ENCODE measurements around the gene ZBTB16. TPM values are rescaled to one million over a fixed set of nuclear protein-coding genes. Genes with fewer than 3 reads are reported as not detected.

Gene ZBTB16
- total and polyA plus RNA-seq, 12 donors: 7.9 to 119 (median 53.2) TPM

DNA sequence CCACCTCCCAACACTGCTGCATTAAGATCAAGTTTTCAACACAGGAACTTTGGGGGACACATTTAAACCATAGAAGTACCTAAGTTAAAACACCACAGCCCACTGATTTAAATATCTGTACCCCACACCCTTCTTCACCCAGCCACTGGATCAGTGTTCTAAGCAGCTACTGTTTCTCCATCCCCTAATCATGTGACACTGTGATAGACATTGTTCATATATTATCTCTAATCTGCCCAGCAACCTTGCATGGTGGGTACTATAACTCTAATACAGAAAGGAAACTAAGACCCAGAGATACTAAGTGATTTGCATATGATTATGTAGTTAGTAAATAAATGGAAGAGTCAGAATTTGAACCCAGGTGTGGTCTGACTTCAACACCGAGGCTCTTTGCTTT lies 166.2 kb downstream of the ZBTB16 start:
- 90 to 100% (median 95%) methylated on average over 1 of the region's 1 CpG for WGBS, 4 donors
- H3K9me3 ChIP-seq (replicated peaks in 1 of 3): no peaks in the 10 kb centered on the region
- H3K27me3 ChIP-seq: no peaks in the 10 kb centered on the region
- TF ChIP-seq, protein P1, sequence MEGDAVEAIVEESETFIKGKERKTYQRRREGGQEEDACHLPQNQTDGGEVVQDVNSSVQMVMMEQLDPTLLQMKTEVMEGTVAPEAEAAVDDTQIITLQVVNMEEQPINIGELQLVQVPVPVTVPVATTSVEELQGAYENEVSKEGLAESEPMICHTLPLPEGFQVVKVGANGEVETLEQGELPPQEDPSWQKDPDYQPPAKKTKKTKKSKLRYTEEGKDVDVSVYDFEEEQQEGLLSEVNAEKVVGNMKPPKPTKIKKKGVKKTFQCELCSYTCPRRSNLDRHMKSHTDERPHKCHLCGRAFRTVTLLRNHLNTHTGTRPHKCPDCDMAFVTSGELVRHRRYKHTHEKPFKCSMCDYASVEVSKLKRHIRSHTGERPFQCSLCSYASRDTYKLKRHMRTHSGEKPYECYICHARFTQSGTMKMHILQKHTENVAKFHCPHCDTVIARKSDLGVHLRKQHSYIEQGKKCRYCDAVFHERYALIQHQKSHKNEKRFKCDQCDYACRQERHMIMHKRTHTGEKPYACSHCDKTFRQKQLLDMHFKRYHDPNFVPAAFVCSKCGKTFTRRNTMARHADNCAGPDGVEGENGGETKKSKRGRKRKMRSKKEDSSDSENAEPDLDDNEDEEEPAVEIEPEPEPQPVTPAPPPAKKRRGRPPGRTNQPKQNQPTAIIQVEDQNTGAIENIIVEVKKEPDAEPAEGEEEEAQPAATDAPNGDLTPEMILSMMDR (IDR thresholded peaks at IDR 0.05): no peak
- no peak for TF ChIP-seq POLR2A (IDR thresholded peaks at IDR 0.05)
- no peak overlapping the region for H3K4me3 ChIP-seq
- no peak for DNase-seq
- no peak overlapping the region for H3K27ac ChIP-seq
- H3K36me3 ChIP-seq (replicated peaks in 1 of 2): peaks cover 0 to 8% of the 10 kb centered on the region in 2 donors
- H3K4me1 ChIP-seq (replicated peaks in 1 of 2): peaks cover 4 to 27% of the 10 kb centered on the region in 2 donors
- intact Hi-C loops (cut with DNase I): no loop called here

DNA sequence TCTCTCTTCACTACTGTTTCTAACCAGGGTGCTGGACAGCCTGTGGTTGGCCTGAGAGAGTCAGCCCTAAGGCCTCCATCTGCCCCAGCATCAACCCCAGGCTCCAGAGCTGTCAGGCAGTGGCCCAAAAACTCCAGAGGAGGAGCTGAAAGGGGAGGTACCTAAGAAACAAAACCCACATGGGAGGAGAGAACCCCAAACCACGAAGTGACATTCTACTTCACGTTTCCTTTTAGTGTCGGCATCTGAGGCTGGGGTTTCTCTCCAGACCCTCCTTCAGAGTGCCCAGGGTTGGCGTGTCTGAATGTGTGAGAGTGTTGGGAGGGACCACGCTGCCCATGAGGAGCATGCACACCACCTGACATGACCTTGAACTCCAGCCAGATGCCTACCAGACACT lies 166.8 kb downstream of the ZBTB16 start:
- 56 to 74% (median 64%) methylated on average over 5 of the region's 5 CpGs for WGBS, 4 donors
- TF ChIP-seq, protein P1 (IDR thresholded peaks at IDR 0.05): no peak
- TF ChIP-seq POLR2A (IDR thresholded peaks at IDR 0.05): no peak
- Histone ChIP-seq H3K36me3 (replicated peaks in 1 of 2) (peaks cover 0 to 8% of the 10 kb centered on the region in 2 donors), H3K4me3 (no peak overlapping the region), H3K9me3 (replicated peaks in 1 of 3) (no peaks in the 10 kb centered on the region), H3K4me1 (replicated peaks in 1 of 2) (peaks cover 4 to 27% of the 10 kb centered on the region in 2 donors), H3K27me3 (no peaks in the 10 kb centered on the region), H3K27ac (no peak overlapping the region)
- intact Hi-C loops (cut with DNase I): no loop called here
- no peak for DNase-seq

DNA sequence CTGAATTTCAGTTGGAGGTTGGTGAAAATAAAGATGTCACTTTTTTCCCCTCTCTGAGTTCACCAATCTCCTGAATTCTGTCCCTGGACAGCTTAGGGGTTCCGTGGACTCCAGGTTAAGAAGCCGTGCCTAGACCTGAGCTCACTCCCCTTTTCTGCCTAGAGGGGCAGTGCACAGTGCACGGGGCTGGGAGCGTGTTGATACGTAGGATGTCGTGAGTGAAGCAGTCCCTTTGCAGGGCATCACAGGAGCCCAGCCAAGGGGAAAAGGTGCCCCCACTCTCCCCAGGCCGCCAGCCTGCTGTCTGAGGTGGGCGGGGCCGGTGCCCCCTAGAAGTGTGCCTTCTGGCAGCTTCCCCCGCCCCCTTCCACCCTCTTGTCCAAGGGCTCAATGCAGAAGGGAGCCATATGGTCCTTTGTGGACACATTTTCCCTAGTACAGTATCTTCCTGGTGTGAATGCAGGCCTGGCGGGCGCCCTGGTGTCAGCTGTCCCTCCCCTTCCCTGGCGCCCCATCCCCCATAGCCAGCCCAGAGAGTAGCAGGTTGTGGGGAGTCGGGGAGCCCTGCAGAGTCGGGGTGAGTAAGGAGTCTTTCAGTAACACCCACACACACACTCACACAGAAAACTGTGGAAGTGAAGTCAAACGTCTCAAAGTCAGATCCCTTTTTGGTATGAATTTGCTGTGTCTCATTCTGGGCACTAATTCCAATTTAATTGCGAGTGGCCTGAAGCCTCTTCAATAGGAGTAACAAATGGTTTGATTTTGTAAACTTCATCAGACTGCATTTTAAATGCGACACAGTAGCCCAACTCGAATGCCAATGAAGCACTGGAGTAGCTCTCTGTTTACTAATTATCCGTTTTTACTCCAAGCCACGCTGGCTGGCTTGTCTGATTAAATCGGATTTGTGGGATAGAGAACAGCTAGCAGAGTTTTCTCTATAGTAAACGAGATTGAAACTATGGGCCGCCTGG lies 169.2 kb downstream of the ZBTB16 start:
- Histone ChIP-seq H3K36me3 (replicated peaks in 1 of 2) (no peaks in the 10 kb centered on the region), H3K4me3 (no peak overlapping the region), H3K4me1 (replicated peaks in 1 of 2) (peaks cover 4 to 27% of the 10 kb centered on the region in 2 donors), H3K27me3 (no peaks in the 10 kb centered on the region), H3K27ac (peak overlapping the region in 1 of 5 donors; percentile 3), H3K9me3 (replicated peaks in 1 of 3) (no peaks in the 10 kb centered on the region)
- WGBS, 4 donors: 75 to 82% (median 78%) methylated on average over 19 to 24 of the region's 24 CpGs
- intact Hi-C loops (cut with DNase I): no loop called here
- DNase-seq: no peak
- TF ChIP-seq, protein P1 (IDR thresholded peaks at IDR 0.05): no peak
- no peak for TF ChIP-seq POLR2A (IDR thresholded peaks at IDR 0.05)

DNA sequence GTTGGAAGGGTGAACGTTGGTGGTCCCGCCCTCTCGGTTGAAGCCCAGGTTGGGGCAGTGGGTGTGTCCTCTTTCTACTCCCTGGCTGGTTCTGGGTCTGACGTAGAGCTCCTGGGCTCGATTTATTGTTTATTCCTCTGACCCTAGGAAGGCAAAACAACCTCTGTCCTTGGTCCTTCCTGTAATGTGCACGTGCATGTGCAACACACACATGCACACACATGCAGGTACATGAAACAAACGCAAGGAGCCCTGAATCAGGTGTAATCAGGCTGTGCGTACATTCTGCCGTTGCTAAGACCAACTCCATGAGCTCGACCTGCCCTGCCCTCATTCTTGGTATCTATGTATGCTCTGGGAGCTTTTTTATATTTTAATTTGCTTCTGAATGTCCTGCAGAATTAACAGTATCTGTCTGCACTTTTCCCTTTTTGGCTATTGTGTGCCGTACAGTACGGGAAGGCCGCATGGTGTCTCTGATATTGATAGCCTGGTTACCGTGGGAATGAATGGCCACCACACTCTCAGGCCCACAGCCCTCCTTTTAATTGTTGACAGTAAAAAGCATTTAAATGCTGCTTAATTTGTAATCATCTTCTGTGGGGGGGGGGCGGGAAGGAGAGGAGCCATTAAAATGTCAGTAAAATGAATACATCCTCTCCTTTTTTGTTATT lies 170.7 kb downstream of the ZBTB16 start:
- Histone ChIP-seq H3K36me3 (replicated peaks in 1 of 2) (no peaks in the 10 kb centered on the region), H3K27ac (no peak overlapping the region), H3K4me1 (replicated peaks in 1 of 2) (peaks cover 4 to 27% of the 10 kb centered on the region in 2 donors), H3K27me3 (no peaks in the 10 kb centered on the region), H3K9me3 (replicated peaks in 1 of 3) (no peaks in the 10 kb centered on the region), H3K4me3 (no peak overlapping the region)
- no peak for DNase-seq
- no peak for TF ChIP-seq POLR2A (IDR thresholded peaks at IDR 0.05)
- TF ChIP-seq, protein P1 (IDR thresholded peaks at IDR 0.05): no peak
- 86 to 88% (median 87%) methylated on average over 15 of the region's 15 CpGs for WGBS, 4 donors
- intact Hi-C loops (cut with DNase I): no loop called here

All from adrenal gland (tissue), 12 donors.